NCI-H510A (cell line): ENCODE results near the gene COL20A1.
"Not testable (repeated sequence)": the region's sequence is repeated elsewhere in the genome, so short reads cannot be mapped to it uniquely, and the experiment has no call there.

Experiments used
- DNase-seq: peaks from one replicate; lab custom pipeline; 2025; lab: John Stamatoyannopoulos, UW

The COL20A1 gene

GRCh38 chr20:63334356-63334755, 41.4 kb downstream of the COL20A1 start:
- DNase-seq, result no peak

GRCh38 chr20:63335060-63335459, 42.1 kb downstream of the COL20A1 start:
- DNase-seq, result not testable (repeated sequence)

GRCh38 chr20:63335711-63336110, 42.7 kb downstream of the COL20A1 start:
- no peak for DNase-seq

GRCh38 chr20:63336232-63336752, 43.3 kb downstream of the COL20A1 start:
- no peak for DNase-seq

- no peak for DNase-seq
Observed at GRCh38 chr20:63337786-63338420, 44.9 kb downstream of the COL20A1 start.

- DNase-seq, result not testable (repeated sequence)
Observed at GRCh38 chr20:63339154-63340094, 46.4 kb downstream of the COL20A1 start.

- not testable (repeated sequence) for DNase-seq
Observed at GRCh38 chr20:63340158-63340688, 47.2 kb downstream of the COL20A1 start.

GRCh38 chr20:63342561-63343459, 49.8 kb downstream of the COL20A1 start:
- DNase-seq, result no peak

GRCh38 chr20:63343460-63344445, 50.8 kb downstream of the COL20A1 start:
- no peak for DNase-seq

GRCh38 chr20:63344616-63345327, 51.8 kb downstream of the COL20A1 start:
- no peak for DNase-seq

GRCh38 chr20:63345328-63346100, 52.5 kb downstream of the COL20A1 start:
- no peak for DNase-seq

GRCh38 chr20:63346131-63347080, 53.4 kb downstream of the COL20A1 start:
- no peak for DNase-seq

GRCh38 chr20:63347081-63347741, 54.2 kb downstream of the COL20A1 start:
- DNase-seq, result no peak

GRCh38 chr20:63347950-63348827, 55.2 kb downstream of the COL20A1 start:
- no peak for DNase-seq

- no peak for DNase-seq
Observed at GRCh38 chr20:63348828-63349515, 56.0 kb downstream of the COL20A1 start.

GRCh38 chr20:63349516-63349895, 56.5 kb downstream of the COL20A1 start:
- DNase-seq, result no peak
